Mucosa of rectum (tissue), 2 donors: ENCODE results near the gene DYNC2I2.
"Not testable (repeated sequence)": the region's sequence is repeated elsewhere in the genome, so short reads cannot be mapped to it uniquely, and the experiment has no call there.

Source experiments
- H3K27ac ChIP-seq, 2 donors: one replicate each; pipeline ENCODE4 v1.7.0; 2013; ENCODE audit warnings: inconsistent platforms in 2 of 2, low read depth in 2 of 2, low read length in 2 of 2
- H3K27me3 ChIP-seq, 2 donors: one replicate each; pipeline ENCODE4 v1.7.0; 2013; ENCODE audit warnings: low read length in 2 of 2; ENCODE audit not compliant: control insufficient read depth in 2 of 2, insufficient read depth in 2 of 2
- H3K36me3 ChIP-seq, 2 donors: one replicate each; pipeline ENCODE4 v1.7.0; 2013; ENCODE audit warnings: low read length in 2 of 2; ENCODE audit not compliant: control insufficient read depth in 2 of 2, insufficient read depth in 2 of 2
- H3K4me1 ChIP-seq, 2 donors: one replicate each; pipeline ENCODE4 v1.7.0; 2013; ENCODE audit warnings: low read length in 2 of 2, mild to moderate bottlenecking in 1 of 2; ENCODE audit not compliant: control insufficient read depth in 2 of 2, insufficient read depth in 2 of 2
- H3K4me3 ChIP-seq, 2 donors: one replicate each; pipeline ENCODE4 v1.7.0; 2013; ENCODE audit warnings: low read length in 2 of 2
- H3K9ac ChIP-seq, 2 donors: one replicate each; pipeline ENCODE4 v1.7.0; 2013; ENCODE audit warnings: low read length in 2 of 2, low read depth in 1 of 2, mild to moderate bottlenecking in 1 of 2
- H3K9me3 ChIP-seq, 2 donors: one replicate each; pipeline ENCODE4 v1.7.0; 2013; ENCODE audit warnings: low read length in 2 of 2; ENCODE audit not compliant: control insufficient read depth in 2 of 2
- donor health status: healthy.
- donor health status: Normal muscosa, but diverticular disease.

The DYNC2I2 gene

DNA sequence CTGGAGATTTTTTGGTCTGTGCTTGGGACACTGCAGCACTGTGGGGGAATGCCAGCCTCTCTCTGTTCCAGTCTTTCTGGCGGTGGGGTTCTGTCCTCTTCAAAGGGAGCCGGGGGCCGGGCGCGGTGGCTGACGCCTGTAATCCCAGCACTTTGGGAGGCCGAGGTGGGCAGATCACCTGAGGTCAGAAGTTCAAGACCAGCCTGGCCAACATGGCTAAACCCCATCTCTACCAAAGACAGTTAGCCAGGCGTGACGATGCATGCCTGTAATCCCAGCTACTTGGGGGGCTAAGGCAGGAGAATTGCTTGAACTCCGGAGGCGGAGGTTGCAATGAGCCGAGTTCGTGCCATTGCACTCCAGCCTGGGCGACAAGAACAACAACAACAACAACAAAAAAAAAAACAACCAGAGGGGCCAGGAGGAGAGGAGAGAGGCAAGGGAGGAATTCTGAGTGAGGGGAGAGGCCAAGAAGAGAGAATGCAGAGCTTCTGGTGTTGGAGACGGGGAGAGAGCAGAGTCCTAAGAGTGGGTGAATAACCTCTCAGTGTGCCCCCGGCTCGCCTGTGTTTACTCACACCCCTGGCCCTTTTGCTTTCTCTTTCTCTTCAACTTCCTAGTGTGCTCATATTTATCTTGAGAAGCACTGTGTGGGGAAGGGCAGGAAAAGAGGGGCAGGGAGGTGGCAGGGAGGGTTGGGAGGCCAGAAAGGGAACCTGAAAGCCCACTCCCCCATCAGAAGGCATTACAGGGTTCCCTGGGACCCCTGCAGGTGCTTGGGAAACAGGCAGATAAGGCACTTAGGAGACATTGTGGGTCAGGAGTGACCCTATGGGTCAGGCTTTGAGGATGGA is 29.2 kb upstream of the DYNC2I2 start:
- Histone ChIP-seq H3K9ac (peak overlapping the region; percentile 84 to 98), H3K4me3 (peak overlapping the region; percentile 79 to 93), H3K27me3 (no peaks in the 10 kb centered on the region), H3K4me1 (peaks cover 35 to 39% of the 10 kb centered on the region in 2 donors), H3K36me3 (no peaks in the 10 kb centered on the region), H3K27ac (peak overlapping the region; percentile 96 to 99), H3K9me3 (no peaks in the 10 kb centered on the region)

DNA sequence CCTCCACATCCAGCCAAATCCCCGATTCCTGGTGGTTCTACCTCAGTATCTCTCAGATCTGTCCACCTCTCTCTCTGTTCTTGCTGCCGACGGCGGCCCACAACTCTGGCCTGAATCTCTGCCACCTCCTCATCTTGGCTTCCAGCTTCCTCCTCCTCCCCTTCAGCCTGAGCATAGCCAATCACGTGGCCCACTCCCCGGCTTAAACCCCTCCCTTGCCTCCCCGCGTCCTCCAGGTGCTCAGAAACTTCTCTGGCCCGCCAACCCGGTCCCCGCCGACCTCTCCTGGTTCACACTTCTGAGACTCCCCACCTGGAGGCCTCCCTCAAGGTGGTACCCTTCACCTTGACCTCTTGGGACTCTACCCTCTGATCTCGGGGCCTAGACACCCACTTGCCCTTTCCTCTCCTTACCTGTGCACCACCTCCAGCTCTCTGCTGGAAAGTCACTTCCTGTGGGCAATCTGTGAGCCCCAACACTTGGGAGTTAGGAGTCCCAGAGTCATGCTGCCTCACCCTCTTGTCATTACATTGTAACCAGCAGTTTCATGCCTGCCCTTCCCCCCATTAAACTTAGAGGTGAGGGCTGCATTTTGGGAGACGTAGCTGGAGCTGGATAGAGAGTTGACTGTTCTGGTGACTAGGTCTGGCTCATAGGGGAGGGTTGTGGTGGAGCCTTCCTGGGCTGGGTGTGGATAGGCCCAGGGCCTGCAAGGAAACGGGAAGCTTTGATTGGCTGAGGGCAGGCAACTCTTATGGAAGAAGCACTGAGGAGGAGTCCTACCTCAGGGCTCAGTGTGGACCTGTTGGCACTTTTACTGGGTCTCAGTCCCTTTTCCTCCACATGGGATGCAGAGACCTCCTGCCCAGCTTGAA is 27.9 kb upstream of the DYNC2I2 start:
- Histone ChIP-seq H3K27me3 (no peaks in the 10 kb centered on the region), H3K4me1 (peaks cover 32 to 34% of the 10 kb centered on the region in 2 donors), H3K27ac (peak overlapping the region; percentile 96 to 99), H3K9ac (peak overlapping the region; percentile 84 to 98), H3K4me3 (peak overlapping the region; percentile 79 to 93), H3K36me3 (no peaks in the 10 kb centered on the region), H3K9me3 (no peaks in the 10 kb centered on the region)

GRCh38 chr9:128684065-128684324 is 27.3 kb upstream of the DYNC2I2 start:
- Histone ChIP-seq H3K27me3 (no peaks in the 10 kb centered on the region), H3K4me3 (peak overlapping the region; percentile 79 to 93), H3K27ac (peak overlapping the region; percentile 96 to 99), H3K4me1 (peaks cover 32 to 34% of the 10 kb centered on the region in 2 donors), H3K9me3 (no peaks in the 10 kb centered on the region), H3K9ac (peak overlapping the region; percentile 84 to 98), H3K36me3 (no peaks in the 10 kb centered on the region)

- Histone ChIP-seq H3K9ac (peak overlapping the region; percentile 84 to 98), H3K4me1 (peaks cover 32 to 34% of the 10 kb centered on the region in 2 donors), H3K4me3 (peak overlapping the region; percentile 79 to 93), H3K27ac (peak overlapping the region; percentile 96 to 99), H3K27me3 (no peaks in the 10 kb centered on the region), H3K9me3 (no peaks in the 10 kb centered on the region), H3K36me3 (no peaks in the 10 kb centered on the region)
Observed at GRCh38 chr9:128683340-128684064, 26.9 kb upstream of the DYNC2I2 start.

DNA sequence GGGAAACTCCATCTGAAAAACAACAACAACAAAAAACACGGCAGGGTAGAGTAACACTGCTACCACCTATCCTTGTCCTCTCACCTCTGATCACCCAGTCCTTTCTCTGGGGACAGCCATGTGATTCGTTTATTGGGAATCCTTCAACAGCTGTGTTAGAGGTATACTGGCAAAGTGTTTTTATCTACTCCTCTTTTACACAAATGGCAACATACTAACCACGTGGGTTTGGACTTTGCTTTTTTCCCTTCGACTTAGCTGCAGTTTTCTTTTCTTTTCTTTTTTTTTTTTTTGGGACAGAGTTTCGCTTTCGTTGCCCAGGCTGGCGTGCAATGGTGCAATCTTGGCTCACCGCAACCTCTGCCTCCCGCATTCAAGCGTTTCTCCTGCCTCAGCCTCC is 21.1 kb upstream of the DYNC2I2 start:
- no peaks in the 10 kb centered on the region for H3K4me1 ChIP-seq
- H3K27me3 ChIP-seq = no peaks in the 10 kb centered on the region
- no peak overlapping the region for H3K27ac ChIP-seq
- H3K4me3 ChIP-seq = no peak overlapping the region
- H3K9ac ChIP-seq = no peak overlapping the region
- no peaks in the 10 kb centered on the region for H3K9me3 ChIP-seq
- H3K36me3 ChIP-seq = peaks cover 0 to 6% of the 10 kb centered on the region in 2 donors

DNA sequence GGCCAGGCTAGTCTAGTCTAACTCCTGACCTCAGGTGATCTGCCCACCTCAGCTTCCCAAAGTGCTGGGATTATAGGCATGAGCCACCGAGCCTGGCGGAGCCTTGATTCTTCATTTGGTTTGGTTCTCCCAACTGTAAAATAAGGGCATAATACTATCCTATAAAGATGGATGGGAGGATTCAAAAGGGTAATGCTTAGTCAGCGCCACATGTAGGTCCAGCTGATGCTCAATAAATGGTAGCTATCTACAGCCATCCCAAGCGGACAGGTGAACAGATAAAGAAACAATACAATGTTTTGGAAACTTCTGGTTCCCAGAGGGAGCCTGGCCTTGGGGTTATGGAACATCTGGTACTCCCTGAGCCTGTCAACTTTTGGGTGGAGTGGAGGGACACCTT is 18.7 kb upstream of the DYNC2I2 start:
- Histone ChIP-seq H3K9me3 (no peaks in the 10 kb centered on the region), H3K9ac (no peak overlapping the region), H3K27ac (no peak overlapping the region), H3K36me3 (peaks cover 0 to 6% of the 10 kb centered on the region in 2 donors), H3K4me1 (no peaks in the 10 kb centered on the region), H3K4me3 (no peak overlapping the region), H3K27me3 (no peaks in the 10 kb centered on the region)

DNA sequence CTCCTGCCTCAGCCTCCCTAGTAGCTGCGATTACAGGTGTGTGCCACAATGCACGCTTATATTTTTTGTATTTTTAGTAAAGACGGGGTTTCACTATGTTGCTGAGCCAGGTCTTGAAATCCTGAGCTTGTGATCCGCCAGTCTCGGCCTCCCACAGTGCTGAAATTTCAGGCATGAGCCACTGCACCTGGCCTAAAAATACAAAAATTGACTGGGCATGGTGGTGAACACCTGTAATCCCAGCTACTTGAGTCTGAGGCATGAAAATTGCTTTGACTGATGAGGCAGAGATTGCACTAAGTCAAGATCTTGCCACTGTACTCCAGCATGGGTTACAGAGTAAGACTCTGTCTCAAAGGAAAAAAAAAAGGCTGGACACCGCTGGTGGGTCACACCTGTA is 13.1 kb upstream of the DYNC2I2 start:
- H3K36me3 ChIP-seq = no peaks in the 10 kb centered on the region
- H3K9me3 ChIP-seq = no peaks in the 10 kb centered on the region
- H3K27me3 ChIP-seq = no peaks in the 10 kb centered on the region

DNA sequence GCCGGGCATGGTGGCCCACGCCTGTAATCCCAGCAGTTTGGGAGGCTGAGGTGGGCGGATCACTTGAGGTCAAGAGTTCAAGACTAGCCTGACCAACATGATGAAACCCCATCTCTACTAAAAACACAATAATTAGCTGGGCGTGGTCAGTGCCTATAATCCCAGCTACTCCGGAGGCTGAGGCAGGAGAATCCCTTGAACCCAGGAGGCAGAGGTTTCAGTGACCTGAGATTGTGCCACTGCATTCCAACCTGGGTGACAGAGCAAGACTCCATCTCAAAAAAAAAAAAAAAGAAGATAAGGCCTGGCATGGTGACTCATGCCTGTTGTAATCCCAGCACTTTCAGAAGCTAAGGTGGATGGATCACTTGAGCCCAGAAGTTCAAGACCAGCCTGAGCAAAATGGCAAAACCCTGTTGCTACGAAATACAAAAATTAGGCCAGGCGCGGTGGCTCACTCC is 9.9 kb upstream of the DYNC2I2 start:
- not testable (repeated sequence) for H3K27me3 ChIP-seq, H3K9ac ChIP-seq, H3K9me3 ChIP-seq, H3K4me3 ChIP-seq, H3K4me1 ChIP-seq, H3K36me3 ChIP-seq, H3K27ac ChIP-seq

More for the DNA sequence above, 13.1 kb upstream of the DYNC2I2 start:
- Histone ChIP-seq H3K4me1 (no peaks in the 10 kb centered on the region), H3K9ac (no peak overlapping the region), H3K27ac (no peak overlapping the region), H3K4me3 (no peak overlapping the region)

DNA sequence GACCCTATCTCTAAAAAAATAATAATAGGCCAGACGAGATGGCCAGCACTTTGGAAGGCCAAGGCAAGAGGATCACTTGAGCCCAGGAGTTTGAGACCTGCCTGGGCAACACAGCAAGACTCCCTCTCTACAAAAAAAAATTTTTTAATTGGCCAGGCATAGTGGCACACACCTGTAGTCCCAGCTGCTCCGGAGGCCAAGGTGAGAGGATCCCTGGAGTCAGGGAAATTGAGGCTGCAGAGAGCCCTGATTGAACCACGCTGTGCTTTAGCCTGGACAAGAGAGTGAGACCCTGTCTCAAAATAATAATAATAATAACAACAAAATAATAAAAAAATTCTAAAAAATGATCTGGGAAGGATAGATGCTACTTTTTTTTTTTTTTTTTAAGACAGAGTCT is 1.1 kb upstream of the DYNC2I2 start:
- Histone ChIP-seq H3K4me1 (no peaks in the 10 kb centered on the region), H3K4me3 (no peak overlapping the region), H3K27me3 (no peaks in the 10 kb centered on the region), H3K36me3 (no peaks in the 10 kb centered on the region), H3K9me3 (no peaks in the 10 kb centered on the region), H3K27ac (no peak overlapping the region), H3K9ac (no peak overlapping the region)

- Histone ChIP-seq H3K27ac (peak overlapping the region; percentile 95 to 99), H3K4me1 (no peaks in the 10 kb centered on the region), H3K9me3 (no peaks in the 10 kb centered on the region), H3K27me3 (no peaks in the 10 kb centered on the region), H3K9ac (peak overlapping the region; percentile 82 to 96), H3K36me3 (no peaks in the 10 kb centered on the region), H3K4me3 (peak overlapping the region; percentile 79 to 81)
Observed at GRCh38 chr9:128657344-128657704, 677 bp upstream of the DYNC2I2 start.
